ENCODE results near the gene ABHD12B. TPM values are rescaled to one million over a fixed set of nuclear protein-coding genes. Genes with fewer than 3 reads are reported as not detected.

Gene ABHD12B
- total RNA-seq, 1 experiment from 2014 or later: 51.0 TPM

GRCh38 chr14:50904719-50905118 is 32.9 kb downstream of the ABHD12B start:
- no peak overlapping the region for H3K9ac ChIP-seq (ENCODE audit: extremely low read depth, insufficient read length, low read length)
- no peaks in the 10 kb centered on the region for H4K20me1 ChIP-seq (ENCODE audit: control insufficient read depth, insufficient read depth, insufficient read length)
- TF ChIP-seq, protein P1, sequence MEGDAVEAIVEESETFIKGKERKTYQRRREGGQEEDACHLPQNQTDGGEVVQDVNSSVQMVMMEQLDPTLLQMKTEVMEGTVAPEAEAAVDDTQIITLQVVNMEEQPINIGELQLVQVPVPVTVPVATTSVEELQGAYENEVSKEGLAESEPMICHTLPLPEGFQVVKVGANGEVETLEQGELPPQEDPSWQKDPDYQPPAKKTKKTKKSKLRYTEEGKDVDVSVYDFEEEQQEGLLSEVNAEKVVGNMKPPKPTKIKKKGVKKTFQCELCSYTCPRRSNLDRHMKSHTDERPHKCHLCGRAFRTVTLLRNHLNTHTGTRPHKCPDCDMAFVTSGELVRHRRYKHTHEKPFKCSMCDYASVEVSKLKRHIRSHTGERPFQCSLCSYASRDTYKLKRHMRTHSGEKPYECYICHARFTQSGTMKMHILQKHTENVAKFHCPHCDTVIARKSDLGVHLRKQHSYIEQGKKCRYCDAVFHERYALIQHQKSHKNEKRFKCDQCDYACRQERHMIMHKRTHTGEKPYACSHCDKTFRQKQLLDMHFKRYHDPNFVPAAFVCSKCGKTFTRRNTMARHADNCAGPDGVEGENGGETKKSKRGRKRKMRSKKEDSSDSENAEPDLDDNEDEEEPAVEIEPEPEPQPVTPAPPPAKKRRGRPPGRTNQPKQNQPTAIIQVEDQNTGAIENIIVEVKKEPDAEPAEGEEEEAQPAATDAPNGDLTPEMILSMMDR (conservative IDR thresholded peaks at IDR 0.05): no peak
- no peaks in the 10 kb centered on the region for H3K9me3 ChIP-seq (ENCODE audit: control insufficient read depth, low read depth, low read length)
- DNase-seq: no peak
- H3K4ac ChIP-seq (ENCODE audit: low read depth, low read length): no peak overlapping the region
- no peaks in the 10 kb centered on the region for H3K79me1 ChIP-seq (ENCODE audit: insufficient read depth, low read depth, low read length, poor library complexity, severe bottlenecking)
- no peaks in the 10 kb centered on the region for H3K79me2 ChIP-seq (ENCODE audit: insufficient read depth, low read length)
- H4K91ac ChIP-seq (ENCODE audit: insufficient read length, low read depth, low read length): no peak overlapping the region
- Mint-ChIP-seq H3K27me3 (ENCODE audit: low read depth) (no peaks in the 10 kb centered on the region), H3K9me3 (peaks cover 0 to 10% of the 10 kb centered on the region in 2 experiments; a peak in 2 of 5 replicates), H3K4me3 (no peak overlapping the region), H3K36me3 (ENCODE audit: insufficient read depth in 1 of 3, low read depth in 3 of 3) (peaks cover 20 to 48% (median 28%) of the 10 kb centered on the region in 3 experiments), H3K27ac (no peak overlapping the region), H3K4me1 (peaks cover 7 to 11% of the 10 kb centered on the region in 2 experiments)
- H3K23ac ChIP-seq (ENCODE audit: insufficient read length, low read depth, low read length): no peak overlapping the region
- no peak overlapping the region for H2AK5ac ChIP-seq (ENCODE audit: insufficient read length, low read length)
- H3K4me1 ChIP-seq (ENCODE audit: insufficient read depth, low read length): peaks cover 2% of the 10 kb centered on the region; the same call in 1 of the 2 replicates
- H3K4me2 ChIP-seq (ENCODE audit: insufficient read depth, insufficient read length, low read length): no peak overlapping the region
- H3K56ac ChIP-seq (ENCODE audit: insufficient read length, low read depth, low read length): no peak overlapping the region
- no peak overlapping the region for H2BK120ac ChIP-seq (ENCODE audit: low read depth, low read length, poor library complexity, severe bottlenecking)
- H4K8ac ChIP-seq (replicated peaks; ENCODE audit: insufficient read length, low read depth, low read length): no peak overlapping the region
- H3T11ph ChIP-seq (ENCODE audit: low read length): no peak overlapping the region
- H2BK20ac ChIP-seq (ENCODE audit: low read depth, low read length, poor library complexity, severe bottlenecking): no peak overlapping the region
- no peak overlapping the region for H4K5ac ChIP-seq (ENCODE audit: insufficient read length, low read depth, low read length)
- no peak overlapping the region for H2BK12ac ChIP-seq (ENCODE audit: insufficient read length, low read depth, low read length)
- no peak overlapping the region for H2AFZ ChIP-seq (ENCODE audit: low read length)
- H3K27me3 ChIP-seq (ENCODE audit: insufficient read depth, low read length): no peaks in the 10 kb centered on the region
- no peak overlapping the region for H2BK5ac ChIP-seq (ENCODE audit: insufficient read length, low read length)
- no peak overlapping the region for H3K14ac ChIP-seq (ENCODE audit: insufficient read depth, low read length)
- H2BK15ac ChIP-seq (ENCODE audit: low read depth, low read length): no peak overlapping the region
- H3K23me2 ChIP-seq (ENCODE audit: insufficient read length, low read depth, low read length, poor library complexity, severe bottlenecking): no peaks in the 10 kb centered on the region
- no peak overlapping the region for H3K27ac ChIP-seq (ENCODE audit: insufficient read length, low read depth, low read length)
- no peak overlapping the region for H3K18ac ChIP-seq (ENCODE audit: insufficient read length, low read depth, low read length)

Measured in H9 (cell line).